GM21723 (cell line): ENCODE results near the gene TBC1D19.
"Not testable (repeated sequence)": the region's sequence is repeated elsewhere in the genome, so short reads cannot be mapped to it uniquely, and the experiment has no call there.

Experiments used
- ATAC-seq: cut with Tn5 transposase; IDR thresholded peaks from one replicate; pipeline ENCODE4 v1.9.1; 2021; ENCODE audit warnings: mild to moderate bottlenecking, moderate library complexity; ENCODE audit not compliant: unreplicated experiment

TBC1D19 gene

GRCh38 chr4:26594778-26595177 is 10.9 kb downstream of the TBC1D19 start:
- no peak for ATAC-seq

GRCh38 chr4:26596843-26597242 is 13.0 kb downstream of the TBC1D19 start:
- ATAC-seq, result no peak

- no peak for ATAC-seq
These were observed 17.3 kb downstream of the TBC1D19 start for GRCh38 chr4:26601204-26601603.

- ATAC-seq, result no peak
These were observed 23.9 kb downstream of the TBC1D19 start for GRCh38 chr4:26607776-26608175.

- no peak for ATAC-seq
These were observed 25.5 kb downstream of the TBC1D19 start for GRCh38 chr4:26609391-26609790.

GRCh38 chr4:26609868-26610267 is 26.0 kb downstream of the TBC1D19 start:
- ATAC-seq, result no peak

- no peak for ATAC-seq
These were observed 27.5 kb downstream of the TBC1D19 start for GRCh38 chr4:26611372-26611771.

- ATAC-seq, result no peak
These were observed 28.0 kb downstream of the TBC1D19 start for GRCh38 chr4:26611885-26612284.

- no peak for ATAC-seq
These were observed 29.4 kb downstream of the TBC1D19 start for GRCh38 chr4:26613237-26613636.

- no peak for ATAC-seq
These were observed 29.9 kb downstream of the TBC1D19 start for GRCh38 chr4:26613735-26614134.

GRCh38 chr4:26619784-26620183 is 35.9 kb downstream of the TBC1D19 start:
- ATAC-seq, result no peak

GRCh38 chr4:26621366-26621765 is 37.5 kb downstream of the TBC1D19 start:
- ATAC-seq, result no peak

GRCh38 chr4:26622913-26623312 is 39.0 kb downstream of the TBC1D19 start:
- no peak for ATAC-seq

- ATAC-seq, result not testable (repeated sequence)
These were observed 42.8 kb downstream of the TBC1D19 start for GRCh38 chr4:26626658-26627057.

GRCh38 chr4:26632916-26633315 is 49.0 kb downstream of the TBC1D19 start:
- ATAC-seq, result no peak

GRCh38 chr4:26634237-26634636 is 50.4 kb downstream of the TBC1D19 start:
- no peak for ATAC-seq

- no peak for ATAC-seq
These were observed 52.6 kb downstream of the TBC1D19 start for GRCh38 chr4:26636458-26636857.

GRCh38 chr4:26640639-26641038 is 56.8 kb downstream of the TBC1D19 start:
- not testable (repeated sequence) for ATAC-seq

GRCh38 chr4:26647523-26648224 is 63.8 kb downstream of the TBC1D19 start:
- no peak for ATAC-seq

GRCh38 chr4:26648260-26648659 is 64.4 kb downstream of the TBC1D19 start:
- no peak for ATAC-seq

- no peak for ATAC-seq
These were observed 76.4 kb downstream of the TBC1D19 start for GRCh38 chr4:26660261-26660660.

- ATAC-seq, result no peak
These were observed 80.0 kb downstream of the TBC1D19 start for GRCh38 chr4:26663888-26664287.

GRCh38 chr4:26670903-26671537 is 87.1 kb downstream of the TBC1D19 start:
- no peak for ATAC-seq
